WTC11 (cell line): ENCODE data around the gene TREML4. TPM values are rescaled to one million over a fixed set of nuclear protein-coding genes. Genes with fewer than 3 reads are reported as not detected.

Experiments
- ATAC-seq: fragments of 200-7000 bp; cut with Tn5 transposase; 2 replicates; pipeline ENCODE4 v1.10.0; 2021; ENCODE audit warnings: mild to moderate bottlenecking, moderate library complexity
- CTCF ChIA-PET: fragments of 300-600 bp; sonication (Branson Sonifier 250); formaldehyde crosslinking; loops from one replicate; lab custom pipeline; 2021; ENCODE audit warnings: antibody characterized with exemption; lab: Charles Lee
- POLR2A ChIA-PET: fragments of 350-600 bp; sonication (Branson Sonifier 250); formaldehyde crosslinking; loops from one replicate; lab custom pipeline; 2021; ENCODE audit warnings: antibody characterized with exemption; lab: Charles Lee
- DNase-seq: peaks from one replicate; pipeline ENCODE4 v3.0.0; 2021; ENCODE audit warnings: low spot score
- H3K27ac Mint-ChIP-seq: 2 replicates; pipeline ENCODE4 v1.8.0; 2021; ENCODE audit warnings: mixed read lengths
- H3K27me3 Mint-ChIP-seq: 2 replicates; pipeline ENCODE4 v1.8.0; 2021; ENCODE audit warnings: low read depth, mild to moderate bottlenecking, moderate library complexity, mixed read lengths
- H3K36me3 Mint-ChIP-seq: 2 replicates; pipeline ENCODE4 v1.8.0; 2021; ENCODE audit warnings: mixed read lengths
- H3K4me1 Mint-ChIP-seq: 2 replicates; pipeline ENCODE4 v1.8.0; 2022; ENCODE audit warnings: mixed read lengths
- H3K4me3 Mint-ChIP-seq: 2 replicates; pipeline ENCODE4 v1.8.0; 2021; ENCODE audit warnings: mild to moderate bottlenecking, moderate library complexity, mixed read lengths
- H3K9me3 Mint-ChIP-seq: 2 replicates; pipeline ENCODE4 v1.8.0; 2021; ENCODE audit warnings: mixed read lengths
- ATF2 ChIP-seq: sonication (generic); formaldehyde crosslinking; IDR thresholded peaks from 2 replicates; pipeline ENCODE4 v1.8.1; 2022; ENCODE audit warnings: low read depth, missing genetic modification reagents, borderline replicate concordance
- CBFB ChIP-seq: sonication (generic); formaldehyde crosslinking; IDR thresholded peaks from 2 replicates; pipeline ENCODE4 v1.8.1; 2022; ENCODE audit warnings: mild to moderate bottlenecking, low read depth, missing genetic modification reagents
- CTCF ChIP-seq: fragments of 200-600 bp; IDR thresholded peaks from 2 replicates; pipeline ENCODE4 v1.8.0; 2022; ENCODE audit warnings: antibody characterized with exemption
- GABPB1 ChIP-seq: sonication (generic); formaldehyde crosslinking; IDR thresholded peaks from 2 replicates; pipeline ENCODE4 v1.8.1; 2023; ENCODE audit warnings: mild to moderate bottlenecking, missing genetic modification reagents
- JAZF1 ChIP-seq: fragments of 250-450 bp; sonication (Bioruptor Pico); IDR thresholded peaks from 2 replicates; pipeline ENCODE4 v1.9.0; 2021; ENCODE audit warnings: moderate library complexity, mild to moderate bottlenecking, inconsistent platforms
- JUN ChIP-seq: sonication (generic); formaldehyde crosslinking; IDR thresholded peaks from 2 replicates; pipeline ENCODE4 v1.8.0; 2023; ENCODE audit warnings: mild to moderate bottlenecking, missing genetic modification reagents
- NFATC4 ChIP-seq: fragments of 250-450 bp; sonication (Bioruptor Pico); IDR thresholded peaks from 2 replicates; pipeline ENCODE4 v1.9.0; 2021; ENCODE audit warnings: mild to moderate bottlenecking
- NR1H2 ChIP-seq: sonication (generic); formaldehyde crosslinking; IDR thresholded peaks from 2 replicates; pipeline ENCODE4 v1.9.0; 2021; ENCODE audit warnings: mild to moderate bottlenecking, moderate library complexity, missing genetic modification reagents
- PRRX2 ChIP-seq: fragments of 250-450 bp; sonication (Bioruptor Pico); IDR thresholded peaks from 2 replicates; pipeline ENCODE4 v1.8.0; 2021; ENCODE audit warnings: mild to moderate bottlenecking
- RELA ChIP-seq: sonication (generic); formaldehyde crosslinking; IDR thresholded peaks from 2 replicates; pipeline ENCODE4 v1.8.1; 2022; ENCODE audit warnings: missing genetic modification reagents, mild to moderate bottlenecking, borderline replicate concordance
- TCF7 ChIP-seq: sonication (generic); formaldehyde crosslinking; IDR thresholded peaks from 2 replicates; pipeline ENCODE4 v1.8.0; 2022; ENCODE audit warnings: mild to moderate bottlenecking, low read depth, missing genetic modification reagents, moderate library complexity
- TEAD4 ChIP-seq: sonication (generic); formaldehyde crosslinking; IDR thresholded peaks from 2 replicates; pipeline ENCODE4 v1.8.0; 2022; ENCODE audit warnings: mild to moderate bottlenecking, missing genetic modification reagents
- TP53 ChIP-seq: sonication (generic); formaldehyde crosslinking; IDR thresholded peaks from 2 replicates; pipeline ENCODE4 v1.8.1; 2023; ENCODE audit warnings: mild to moderate bottlenecking, missing genetic modification reagents
- ZBTB43 ChIP-seq: sonication (generic); formaldehyde crosslinking; IDR thresholded peaks from 2 replicates; pipeline ENCODE4 v1.8.1; 2023; ENCODE audit warnings: mild to moderate bottlenecking, missing genetic modification reagents
- ZNF121 ChIP-seq: sonication (generic); formaldehyde crosslinking; IDR thresholded peaks from 2 replicates; pipeline ENCODE4 v1.8.0; 2023; ENCODE audit warnings: missing genetic modification reagents
- ZNF317 ChIP-seq: sonication (generic); formaldehyde crosslinking; IDR thresholded peaks from 2 replicates; pipeline ENCODE4 v1.8.1; 2023; ENCODE audit warnings: low read depth, mild to moderate bottlenecking, moderate library complexity, missing genetic modification reagents, borderline replicate concordance
- ZNF396 ChIP-seq: fragments of 250-450 bp; sonication (Bioruptor Pico); IDR thresholded peaks from 2 replicates; pipeline ENCODE4 v1.8.0; 2021; ENCODE audit warnings: mild to moderate bottlenecking, moderate library complexity, borderline replicate concordance
- total RNA-seq: library from RNA; stranded (reverse); gene quantifications from 3 replicates; pipeline ENCODE4 v1.2.3, GENCODE V29; 2021
- TF ChIP-seq, protein P1 (sequence below): fragments of 250-450 bp; sonication (Bioruptor Pico); IDR thresholded peaks from 2 replicates; pipeline ENCODE4 v1.9.0; 2021; ENCODE audit warnings: mild to moderate bottlenecking
- TF ChIP-seq, protein P2 (sequence below): sonication (generic); formaldehyde crosslinking; IDR thresholded peaks from 2 replicates; pipeline ENCODE4 v1.8.1; 2022; ENCODE audit warnings: missing genetic modification reagents, borderline replicate concordance

Gene TREML4
- total RNA-seq, 1 experiment from 2014 or later = not detected

DNA sequence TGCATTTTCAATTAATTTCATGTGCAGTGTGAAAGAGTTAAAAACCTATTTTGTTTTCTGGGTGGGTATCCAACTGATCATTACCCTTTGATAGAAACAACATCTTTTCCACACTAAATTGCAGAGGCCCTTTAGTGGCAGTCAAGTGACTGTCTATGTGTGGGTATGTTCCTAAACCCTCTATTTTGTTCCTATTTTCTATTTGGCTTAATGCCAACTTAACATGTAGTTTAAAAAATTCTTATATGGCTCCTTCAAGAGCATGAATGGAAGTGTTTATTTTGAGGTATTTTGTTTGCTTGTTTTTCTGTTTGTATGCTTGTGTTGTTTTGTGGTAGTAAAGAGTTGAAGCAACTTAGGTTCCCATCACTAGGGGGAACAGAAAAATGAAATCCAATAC lies 38.4 kb downstream of the TREML4 start (continued):
- TF ChIP-seq, protein P1, sequence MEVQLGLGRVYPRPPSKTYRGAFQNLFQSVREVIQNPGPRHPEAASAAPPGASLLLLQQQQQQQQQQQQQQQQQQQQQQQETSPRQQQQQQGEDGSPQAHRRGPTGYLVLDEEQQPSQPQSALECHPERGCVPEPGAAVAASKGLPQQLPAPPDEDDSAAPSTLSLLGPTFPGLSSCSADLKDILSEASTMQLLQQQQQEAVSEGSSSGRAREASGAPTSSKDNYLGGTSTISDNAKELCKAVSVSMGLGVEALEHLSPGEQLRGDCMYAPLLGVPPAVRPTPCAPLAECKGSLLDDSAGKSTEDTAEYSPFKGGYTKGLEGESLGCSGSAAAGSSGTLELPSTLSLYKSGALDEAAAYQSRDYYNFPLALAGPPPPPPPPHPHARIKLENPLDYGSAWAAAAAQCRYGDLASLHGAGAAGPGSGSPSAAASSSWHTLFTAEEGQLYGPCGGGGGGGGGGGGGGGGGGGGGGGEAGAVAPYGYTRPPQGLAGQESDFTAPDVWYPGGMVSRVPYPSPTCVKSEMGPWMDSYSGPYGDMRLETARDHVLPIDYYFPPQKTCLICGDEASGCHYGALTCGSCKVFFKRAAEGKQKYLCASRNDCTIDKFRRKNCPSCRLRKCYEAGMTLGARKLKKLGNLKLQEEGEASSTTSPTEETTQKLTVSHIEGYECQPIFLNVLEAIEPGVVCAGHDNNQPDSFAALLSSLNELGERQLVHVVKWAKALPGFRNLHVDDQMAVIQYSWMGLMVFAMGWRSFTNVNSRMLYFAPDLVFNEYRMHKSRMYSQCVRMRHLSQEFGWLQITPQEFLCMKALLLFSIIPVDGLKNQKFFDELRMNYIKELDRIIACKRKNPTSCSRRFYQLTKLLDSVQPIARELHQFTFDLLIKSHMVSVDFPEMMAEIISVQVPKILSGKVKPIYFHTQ = no peak
- TF ChIP-seq NFATC4 (CRISPR knock-in tag) (no peak), TEAD4 (CRISPR knock-in tag) (no peak), ZNF396 (CRISPR knock-in tag) (no peak), CTCF (no peak)
- TF ChIP-seq, protein P2, sequence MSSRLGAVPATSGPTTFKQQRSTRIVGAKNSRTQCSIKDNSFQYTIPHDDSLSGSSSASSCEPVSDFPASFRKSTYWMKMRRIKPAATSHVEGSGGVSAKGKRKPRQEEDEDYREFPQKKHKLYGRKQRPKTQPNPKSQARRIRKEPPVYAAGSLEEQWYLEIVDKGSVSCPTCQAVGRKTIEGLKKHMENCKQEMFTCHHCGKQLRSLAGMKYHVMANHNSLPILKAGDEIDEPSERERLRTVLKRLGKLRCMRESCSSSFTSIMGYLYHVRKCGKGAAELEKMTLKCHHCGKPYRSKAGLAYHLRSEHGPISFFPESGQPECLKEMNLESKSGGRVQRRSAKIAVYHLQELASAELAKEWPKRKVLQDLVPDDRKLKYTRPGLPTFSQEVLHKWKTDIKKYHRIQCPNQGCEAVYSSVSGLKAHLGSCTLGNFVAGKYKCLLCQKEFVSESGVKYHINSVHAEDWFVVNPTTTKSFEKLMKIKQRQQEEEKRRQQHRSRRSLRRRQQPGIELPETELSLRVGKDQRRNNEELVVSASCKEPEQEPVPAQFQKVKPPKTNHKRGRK (CRISPR knock-in tag) = no peak

DNA sequence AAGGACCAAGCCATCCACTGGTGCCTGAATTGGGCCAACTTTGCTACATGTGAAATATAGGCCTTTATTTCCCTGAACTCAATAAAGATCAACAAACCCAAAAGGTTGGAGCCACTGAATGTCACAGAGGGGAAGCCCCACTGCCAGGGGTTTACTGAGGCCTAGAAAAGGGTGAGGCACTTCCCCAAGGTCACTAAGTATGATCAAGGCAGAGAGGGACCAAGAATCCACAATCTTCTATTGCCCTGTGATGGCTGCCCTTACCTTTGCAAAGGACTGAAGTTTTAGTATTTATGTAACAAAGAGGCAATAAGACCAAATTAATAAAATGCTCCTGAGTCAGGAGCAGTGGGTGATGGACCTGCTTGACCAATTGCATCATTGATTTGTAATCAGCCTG lies 40.3 kb downstream of the TREML4 start:
- Mint-ChIP-seq H3K36me3 (peaks cover 3% of the 10 kb centered on the region; the same call in 1 of the 2 replicates), H3K9me3 (peaks cover 4% of the 10 kb centered on the region), H3K4me3 (no peak overlapping the region), H3K27me3 (peaks cover 3% of the 10 kb centered on the region; the same call in 1 of the 2 replicates), H3K27ac (no peak overlapping the region), H3K4me1 (no peaks in the 10 kb centered on the region)
- ATAC-seq (no peak), DNase-seq (no peak)
- ChIA-PET POLR2A (no interaction called here), CTCF (no interaction called here)
- TF ChIP-seq CBFB (CRISPR knock-in tag) (no peak), ZNF121 (CRISPR knock-in tag) (no peak), TP53 (no peak)

DNA sequence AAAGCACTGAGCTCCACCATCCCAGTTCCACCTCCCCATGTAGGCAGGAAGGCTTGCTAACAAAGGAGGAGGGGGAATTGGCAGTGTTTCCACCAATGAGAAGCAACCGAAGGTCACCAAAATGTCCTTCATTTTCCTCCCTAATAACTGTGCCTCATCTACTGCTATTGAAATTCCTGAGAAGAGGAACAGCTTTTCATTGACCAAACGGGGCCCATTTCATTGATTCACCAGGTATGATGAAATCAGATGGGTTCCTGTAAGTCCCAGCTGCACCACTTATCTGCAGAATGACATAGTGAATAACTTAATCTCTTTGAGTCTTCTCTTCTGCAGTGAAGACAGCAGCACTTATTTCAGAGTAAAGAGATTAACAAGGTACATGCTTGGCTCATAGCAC lies 41.0 kb downstream of the TREML4 start:
- no peak for DNase-seq
- Mint-ChIP-seq H3K27ac (no peak overlapping the region), H3K4me3 (no peak overlapping the region), H3K36me3 (no peaks in the 10 kb centered on the region), H3K9me3 (no peaks in the 10 kb centered on the region; the same call in 1 of the 2 replicates), H3K27me3 (peaks cover 3% of the 10 kb centered on the region; the same call in 1 of the 2 replicates), H3K4me1 (no peaks in the 10 kb centered on the region)
- ChIA-PET POLR2A (no interaction called here), CTCF (interaction anchor here (1.1 kb wide), 1 partner anchor 9 kb away, joined by 3 read pairs; no protein-coding TSS in a partner anchor)
- no peak for ATAC-seq
- TF ChIP-seq RELA (no peak), PRRX2 (CRISPR knock-in tag) (no peak), TCF7 (no peak), ZNF121 (CRISPR knock-in tag) (no peak), JUN (no peak), ZBTB43 (CRISPR knock-in tag) (no peak), NR1H2 (CRISPR knock-in tag) (no peak), ATF2 (CRISPR knock-in tag) (no peak), JAZF1 (CRISPR knock-in tag) (no peak), ZNF317 (CRISPR knock-in tag) (no peak), CTCF (no peak), GABPB1 (no peak)
